HG03432 (cell line): Measurements from ENCODE around the gene PMEPA1.
A peak's percentile ranks its signal among the peaks of the same experiment; 100 is the strongest.

Source experiments
- ATAC-seq: cut with Tn5 transposase; IDR thresholded peaks from one replicate; pipeline ENCODE4 v1.9.1; 2021; ENCODE audit warnings: mild to moderate bottlenecking, moderate library complexity; ENCODE audit not compliant: unreplicated experiment

Gene PMEPA1

GRCh38 chr20:57627339-57627738, 82.5 kb downstream of the PMEPA1 start:
- no peak for ATAC-seq

- ATAC-seq: no peak
Observed at GRCh38 chr20:57625978-57626377, 83.8 kb downstream of the PMEPA1 start.

- no peak for ATAC-seq
Observed at GRCh38 chr20:57625181-57625958, 84.4 kb downstream of the PMEPA1 start.

- ATAC-seq: no peak
Observed at GRCh38 chr20:57624124-57624523, 85.7 kb downstream of the PMEPA1 start.

- no peak for ATAC-seq
Observed at GRCh38 chr20:57622579-57623381, 87.0 kb downstream of the PMEPA1 start.

- no peak for ATAC-seq
Observed at GRCh38 chr20:57622201-57622570, 87.6 kb downstream of the PMEPA1 start.

GRCh38 chr20:57621421-57622200, 88.2 kb downstream of the PMEPA1 start:
- no peak for ATAC-seq

GRCh38 chr20:57620999-57621398, 88.8 kb downstream of the PMEPA1 start:
- no peak for ATAC-seq

GRCh38 chr20:57620274-57620990, 89.4 kb downstream of the PMEPA1 start, which contains the start of gene ZBP1:
TSS of gene ZBP1 (minus strand) at chr20:57620426. CDS start at chr20:57620295, 131 bp downstream.
- ATAC-seq: peak; percentile 58

- peak; percentile 67 for ATAC-seq
Observed at GRCh38 chr20:57619051-57619831, 90.6 kb downstream of the PMEPA1 start.

GRCh38 chr20:57618764-57619050, 91.1 kb downstream of the PMEPA1 start:
- ATAC-seq: no peak

- ATAC-seq: no peak
Observed at GRCh38 chr20:57618091-57618763, 91.6 kb downstream of the PMEPA1 start.

- ATAC-seq: no peak
Observed at GRCh38 chr20:57617079-57617795, 92.6 kb downstream of the PMEPA1 start.

- ATAC-seq: no peak
Observed at GRCh38 chr20:57616143-57616951, 93.5 kb downstream of the PMEPA1 start.

- no peak for ATAC-seq
Observed at GRCh38 chr20:57615445-57615811, 94.4 kb downstream of the PMEPA1 start.

GRCh38 chr20:57614490-57615444, 95.0 kb downstream of the PMEPA1 start:
- no peak for ATAC-seq

GRCh38 chr20:57613481-57613921, 96.3 kb downstream of the PMEPA1 start:
- no peak for ATAC-seq
